ENCODE data around the gene PLEKHN1. TPM values are rescaled to one million over a fixed set of nuclear protein-coding genes. Genes with fewer than 3 reads are reported as not detected.
"Not testable (repeated sequence)": the region's sequence is repeated elsewhere in the genome, so short reads cannot be mapped to it uniquely, and the experiment has no call there.

Gene PLEKHN1
- total RNA-seq, 3 donors from 2014 or later: 1.6 to 2.4 (median 1.9) TPM

- ATAC-seq: peak; percentile 34 to 37
- Mint-ChIP-seq H3K9me3 (no peaks in the 10 kb centered on the region), H3K27me3 (ENCODE audit: low read depth) (peaks cover under 1% of the 10 kb centered on the region), H3K4me3 (peak overlapping the region; percentile 91), H3K4me1 (ENCODE audit: low read depth) (peaks cover 37% of the 10 kb centered on the region), H3K36me3 (ENCODE audit: insufficient read depth) (peaks cover 2% of the 10 kb centered on the region)
- DNase-seq: no peak
Measured at GRCh38 chr1:1013922-1014648, 47.8 kb downstream of the PLEKHN1 start.

- peaks cover 2% of the 10 kb centered on the region for H3K36me3 Mint-ChIP-seq (ENCODE audit: insufficient read depth)
- H3K9me3 Mint-ChIP-seq: no peaks in the 10 kb centered on the region
- H3K27me3 Mint-ChIP-seq (ENCODE audit: low read depth): no peaks in the 10 kb centered on the region
- ATAC-seq: no peak
- peak overlapping the region; percentile 91 for H3K4me3 Mint-ChIP-seq
- no peak for DNase-seq
- peaks cover 37% of the 10 kb centered on the region for H3K4me1 Mint-ChIP-seq (ENCODE audit: low read depth)
Measured at GRCh38 chr1:1014799-1015681, 48.8 kb downstream of the PLEKHN1 start.

GRCh38 chr1:1017397-1018320 is 51.4 kb downstream of the PLEKHN1 start:
- not testable (repeated sequence) for H3K4me3 Mint-ChIP-seq; H3K9me3 Mint-ChIP-seq; H3K27me3 Mint-ChIP-seq (ENCODE audit: low read depth); H3K36me3 Mint-ChIP-seq (ENCODE audit: insufficient read depth); DNase-seq; ATAC-seq
- peaks cover 33% of the 10 kb centered on the region for H3K4me1 Mint-ChIP-seq (ENCODE audit: low read depth)

- not testable (repeated sequence) for ATAC-seq; H3K4me3 Mint-ChIP-seq; H3K36me3 Mint-ChIP-seq (ENCODE audit: insufficient read depth); H3K27me3 Mint-ChIP-seq (ENCODE audit: low read depth); DNase-seq; H3K9me3 Mint-ChIP-seq
- H3K4me1 Mint-ChIP-seq (ENCODE audit: low read depth): peaks cover 27% of the 10 kb centered on the region
Measured at GRCh38 chr1:1018321-1018685, 52.0 kb downstream of the PLEKHN1 start.

- peaks cover 16% of the 10 kb centered on the region for H3K4me1 Mint-ChIP-seq (ENCODE audit: low read depth)
- H3K27me3 Mint-ChIP-seq (ENCODE audit: low read depth): no peaks in the 10 kb centered on the region
- H3K36me3 Mint-ChIP-seq (ENCODE audit: insufficient read depth): peaks cover 2% of the 10 kb centered on the region
- DNase-seq (peak; percentile 73), ATAC-seq (peak; percentile 82 to 84)
- peak overlapping the region; percentile 64 for H3K4me3 Mint-ChIP-seq
- no peaks in the 10 kb centered on the region for H3K9me3 Mint-ChIP-seq
Measured at GRCh38 chr1:1019122-1019999, 53.1 kb downstream of the PLEKHN1 start.

- ATAC-seq: peak; percentile 35 to 41
- DNase-seq: no peak
- H3K36me3 Mint-ChIP-seq (ENCODE audit: insufficient read depth): peaks cover 2% of the 10 kb centered on the region
- peaks cover 10% of the 10 kb centered on the region for H3K4me1 Mint-ChIP-seq (ENCODE audit: low read depth)
- peak within 1 kb of the TSS; percentile 64 for H3K4me3 Mint-ChIP-seq
- H3K27me3 Mint-ChIP-seq (ENCODE audit: low read depth): no peaks in the 10 kb centered on the region
- H3K9me3 Mint-ChIP-seq: no peaks in the 10 kb centered on the region
Measured at GRCh38 chr1:1020000-1020404, 53.7 kb downstream of the PLEKHN1 start, which contains the start of gene AGRN. TSS of gene AGRN (plus strand) at chr1:1020120. CDS start at chr1:1020173, 53 bp downstream.

GRCh38 chr1:1020415-1021009 is 54.2 kb downstream of the PLEKHN1 start:
- Mint-ChIP-seq H3K9me3 (no peaks in the 10 kb centered on the region), H3K27me3 (ENCODE audit: low read depth) (no peaks in the 10 kb centered on the region), H3K4me3 (no peak overlapping the region), H3K4me1 (ENCODE audit: low read depth) (peaks cover 10% of the 10 kb centered on the region), H3K36me3 (ENCODE audit: insufficient read depth) (peaks cover 2% of the 10 kb centered on the region)
- ATAC-seq (peak in 1 of 2 donors; percentile 23), DNase-seq (peak; percentile 47)

- H3K27me3 Mint-ChIP-seq (ENCODE audit: low read depth): no peaks in the 10 kb centered on the region
- H3K4me1 Mint-ChIP-seq (ENCODE audit: low read depth): peaks cover 10% of the 10 kb centered on the region
- ATAC-seq (no peak), DNase-seq (no peak)
- H3K36me3 Mint-ChIP-seq (ENCODE audit: insufficient read depth): peaks cover 2% of the 10 kb centered on the region
- H3K9me3 Mint-ChIP-seq: no peaks in the 10 kb centered on the region
- peak overlapping the region; percentile 42 for H3K4me3 Mint-ChIP-seq
Measured at GRCh38 chr1:1021010-1021919, 55.0 kb downstream of the PLEKHN1 start.

- ATAC-seq: no peak
- no peaks in the 10 kb centered on the region for H3K9me3 Mint-ChIP-seq
- no peaks in the 10 kb centered on the region for H3K27me3 Mint-ChIP-seq (ENCODE audit: low read depth)
- peaks cover 10% of the 10 kb centered on the region for H3K4me1 Mint-ChIP-seq (ENCODE audit: low read depth)
- no peak for DNase-seq
- H3K36me3 Mint-ChIP-seq (ENCODE audit: insufficient read depth): peaks cover 2% of the 10 kb centered on the region
- no peak overlapping the region for H3K4me3 Mint-ChIP-seq
Measured at GRCh38 chr1:1021920-1022259, 55.6 kb downstream of the PLEKHN1 start.

GRCh38 chr1:1022302-1023009 is 56.2 kb downstream of the PLEKHN1 start:
- H3K27me3 Mint-ChIP-seq (ENCODE audit: low read depth): peaks cover 2% of the 10 kb centered on the region
- H3K36me3 Mint-ChIP-seq (ENCODE audit: insufficient read depth): no peaks in the 10 kb centered on the region
- H3K9me3 Mint-ChIP-seq: no peaks in the 10 kb centered on the region
- no peak for DNase-seq
- no peak for ATAC-seq
- H3K4me3 Mint-ChIP-seq: no peak overlapping the region
- peaks cover 5% of the 10 kb centered on the region for H3K4me1 Mint-ChIP-seq (ENCODE audit: low read depth)

- Mint-ChIP-seq H3K36me3 (ENCODE audit: insufficient read depth) (no peaks in the 10 kb centered on the region), H3K4me1 (ENCODE audit: low read depth) (peaks cover 5% of the 10 kb centered on the region), H3K27me3 (ENCODE audit: low read depth) (peaks cover 2% of the 10 kb centered on the region), H3K4me3 (no peak overlapping the region), H3K9me3 (no peaks in the 10 kb centered on the region)
- ATAC-seq: no peak
- DNase-seq: no peak
Measured at GRCh38 chr1:1023700-1024099, 57.4 kb downstream of the PLEKHN1 start.
